PFSK-1 (cell line): ENCODE data around the gene TEX2.

ENCODE experiments used
- FOXP2 ChIP-seq: optimal IDR thresholded peaks from 2 replicates; pipeline ENCODE3; 2011; ENCODE audit warnings: borderline replicate concordance, control low read depth, inconsistent platforms; ENCODE audit not compliant: insufficient read depth; ENCODE audit errors: extremely low read length, extremely low read depth
- POLR2AphosphoS5 ChIP-seq: IDR thresholded peaks from 2 replicates; pipeline ENCODE4 v1.6.1; 2012; ENCODE audit warnings: low read depth, mild to moderate bottlenecking, control low read depth, low read length, moderate library complexity
- REST ChIP-seq, 2 experiments: IDR thresholded peaks; 2 replicates each; pipeline versions ENCODE4 v1.6.1 to v1.8.0; 2011 to 2012; ENCODE audit warnings: low read depth in 2 of 2, low read length in 2 of 2, control low read depth in 1 of 2, inconsistent platforms in 1 of 2, mild to moderate bottlenecking in 1 of 2, moderate library complexity in 1 of 2; ENCODE audit not compliant: insufficient read depth in 1 of 2
- SIN3A ChIP-seq: IDR thresholded peaks from 2 replicates; pipeline ENCODE4 v1.6.1; 2012; ENCODE audit warnings: mild to moderate bottlenecking, low read length, moderate library complexity, borderline replicate concordance; ENCODE audit not compliant: insufficient read depth
- TAF1 ChIP-seq: IDR thresholded peaks from 2 replicates; pipeline ENCODE4 v1.6.1; 2012; ENCODE audit warnings: low read length, control low read depth, borderline replicate concordance; ENCODE audit not compliant: insufficient read depth

The TEX2 gene

GRCh38 chr17:64158406-64158805, 104.7 kb downstream of the TEX2 start:
- TF ChIP-seq POLR2AphosphoS5 (no peak), SIN3A (no peak), FOXP2 (no peak), TAF1 (no peak), REST (IDR thresholded peaks at IDR 0.05; ENCODE audit: insufficient read depth in 1 of 2, low read depth in 2 of 2, low read length in 2 of 2) (no peak)

GRCh38 chr17:64157669-64158180, 105.3 kb downstream of the TEX2 start:
- TF ChIP-seq TAF1 (no peak), POLR2AphosphoS5 (no peak), REST (IDR thresholded peaks at IDR 0.05; ENCODE audit: insufficient read depth in 1 of 2, low read depth in 2 of 2, low read length in 2 of 2) (no peak), FOXP2 (no peak), SIN3A (no peak)

GRCh38 chr17:64156670-64157069, 106.4 kb downstream of the TEX2 start:
- no peak for TF ChIP-seq TAF1

- TF ChIP-seq POLR2AphosphoS5 (no peak), SIN3A (no peak), FOXP2 (no peak), REST (IDR thresholded peaks at IDR 0.05; ENCODE audit: insufficient read depth in 1 of 2, low read depth in 2 of 2, low read length in 2 of 2) (no peak), TAF1 (no peak)
Observed at GRCh38 chr17:64155751-64156544, 107.1 kb downstream of the TEX2 start.

GRCh38 chr17:64155129-64155528, 107.9 kb downstream of the TEX2 start:
- no peak for TF ChIP-seq POLR2AphosphoS5
- no peak for TF ChIP-seq REST (IDR thresholded peaks at IDR 0.05; ENCODE audit: insufficient read depth in 1 of 2, low read depth in 2 of 2, low read length in 2 of 2)
- no peak for TF ChIP-seq TAF1
- no peak for TF ChIP-seq SIN3A
- no peak for TF ChIP-seq FOXP2
